Measurements from ENCODE around the gene SDHAF2.

SDHAF2 gene

DNA sequence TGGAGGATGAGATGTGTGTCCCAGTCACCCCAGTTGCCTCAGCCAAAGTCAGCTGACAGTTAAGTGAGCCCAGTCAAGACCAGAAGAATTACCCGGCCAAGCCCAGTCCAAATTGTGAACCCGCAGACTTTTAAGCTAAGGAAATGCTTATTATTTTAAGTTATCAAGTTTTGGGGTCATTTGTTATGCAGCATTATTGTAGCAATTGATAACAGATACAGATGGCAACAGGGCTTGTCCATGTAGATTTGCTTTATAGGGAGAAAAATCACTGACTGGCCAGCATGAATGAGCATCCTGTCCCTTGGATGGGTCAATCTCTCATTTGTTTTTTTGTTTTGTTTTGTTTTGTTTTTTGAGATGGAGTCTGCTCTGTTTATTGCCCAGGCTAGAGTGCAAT, 22.9 kb downstream of the SDHAF2 start:
- Histone ChIP-seq H3K4me1 (ENCODE audit: insufficient read depth, low read length, severe bottlenecking) (no peaks in the 10 kb centered on the region), H4K20me1 (ENCODE audit: insufficient read depth, low read length) (no peaks in the 10 kb centered on the region), H3K9me2 (ENCODE audit: low read depth, low read length) (no peaks in the 10 kb centered on the region), H3K4me3 (ENCODE audit: low read depth, low read length, poor library complexity, severe bottlenecking) (no peak overlapping the region), H3K9ac (ENCODE audit: low read length) (no peak overlapping the region), H3K4me2 (ENCODE audit: low read length) (no peak overlapping the region), H3K27me3 (ENCODE audit: insufficient read depth, low read length) (no peaks in the 10 kb centered on the region), H2AFZ (ENCODE audit: low read length) (no peak overlapping the region), H3F3A (ENCODE audit: insufficient read depth, low read length) (no peaks in the 10 kb centered on the region), H3K9me3 (ENCODE audit: low read length) (no peaks in the 10 kb centered on the region), H3K36me3 (ENCODE audit: insufficient read depth, low read length) (peaks cover 27% of the 10 kb centered on the region), H3K27ac (ENCODE audit: low read depth, low read length, poor library complexity, severe bottlenecking) (no peak overlapping the region), H3K79me2 (ENCODE audit: insufficient read depth, low read length) (no peaks in the 10 kb centered on the region)
- TF ChIP-seq, protein P1, sequence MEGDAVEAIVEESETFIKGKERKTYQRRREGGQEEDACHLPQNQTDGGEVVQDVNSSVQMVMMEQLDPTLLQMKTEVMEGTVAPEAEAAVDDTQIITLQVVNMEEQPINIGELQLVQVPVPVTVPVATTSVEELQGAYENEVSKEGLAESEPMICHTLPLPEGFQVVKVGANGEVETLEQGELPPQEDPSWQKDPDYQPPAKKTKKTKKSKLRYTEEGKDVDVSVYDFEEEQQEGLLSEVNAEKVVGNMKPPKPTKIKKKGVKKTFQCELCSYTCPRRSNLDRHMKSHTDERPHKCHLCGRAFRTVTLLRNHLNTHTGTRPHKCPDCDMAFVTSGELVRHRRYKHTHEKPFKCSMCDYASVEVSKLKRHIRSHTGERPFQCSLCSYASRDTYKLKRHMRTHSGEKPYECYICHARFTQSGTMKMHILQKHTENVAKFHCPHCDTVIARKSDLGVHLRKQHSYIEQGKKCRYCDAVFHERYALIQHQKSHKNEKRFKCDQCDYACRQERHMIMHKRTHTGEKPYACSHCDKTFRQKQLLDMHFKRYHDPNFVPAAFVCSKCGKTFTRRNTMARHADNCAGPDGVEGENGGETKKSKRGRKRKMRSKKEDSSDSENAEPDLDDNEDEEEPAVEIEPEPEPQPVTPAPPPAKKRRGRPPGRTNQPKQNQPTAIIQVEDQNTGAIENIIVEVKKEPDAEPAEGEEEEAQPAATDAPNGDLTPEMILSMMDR (IDR thresholded peaks at IDR 0.05; ENCODE audit: low read length), result no peak
- TF ChIP-seq EZH2 (IDR thresholded peaks at IDR 0.05; ENCODE audit: borderline replicate concordance, low read length), result no peak

DNA sequence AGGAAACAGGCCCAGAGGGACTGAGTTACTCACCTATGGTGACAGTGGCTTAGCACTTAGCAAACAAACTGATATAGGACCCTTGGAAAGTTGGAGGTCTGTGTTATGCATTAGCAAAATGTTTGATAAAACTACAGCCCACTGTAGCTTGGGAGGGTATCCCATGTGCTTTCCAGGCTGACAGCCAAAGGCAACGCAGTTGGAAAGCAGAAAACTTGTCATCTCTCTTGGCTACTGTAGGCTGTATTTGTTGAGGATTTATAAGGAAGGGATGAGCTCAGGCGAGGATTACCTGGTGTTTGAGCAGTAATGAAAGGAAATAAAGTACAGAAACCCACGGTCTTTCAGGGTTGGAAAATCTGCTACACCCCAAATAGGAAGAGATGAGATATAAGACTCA, 23.8 kb downstream of the SDHAF2 start:
- no peaks in the 10 kb centered on the region for H3K9me2 ChIP-seq (ENCODE audit: low read depth, low read length)
- no peaks in the 10 kb centered on the region for H4K20me1 ChIP-seq (ENCODE audit: insufficient read depth, low read length)
- no peak overlapping the region for H2AFZ ChIP-seq (ENCODE audit: low read length)
- no peaks in the 10 kb centered on the region for H3F3A ChIP-seq (ENCODE audit: insufficient read depth, low read length)
- no peak overlapping the region for H3K9ac ChIP-seq (ENCODE audit: low read length)
- H3K4me2 ChIP-seq (ENCODE audit: low read length), result no peak overlapping the region
- no peak for TF ChIP-seq EZH2 (IDR thresholded peaks at IDR 0.05; ENCODE audit: borderline replicate concordance, low read length)
- TF ChIP-seq, protein P1 (IDR thresholded peaks at IDR 0.05; ENCODE audit: low read length), result no peak
- no peaks in the 10 kb centered on the region for H3K79me2 ChIP-seq (ENCODE audit: insufficient read depth, low read length)
- no peaks in the 10 kb centered on the region for H3K27me3 ChIP-seq (ENCODE audit: insufficient read depth, low read length)
- no peaks in the 10 kb centered on the region for H3K9me3 ChIP-seq (ENCODE audit: low read length)
- H3K4me1 ChIP-seq (ENCODE audit: insufficient read depth, low read length, severe bottlenecking), result no peaks in the 10 kb centered on the region
- no peak overlapping the region for H3K4me3 ChIP-seq (ENCODE audit: low read depth, low read length, poor library complexity, severe bottlenecking)
- H3K27ac ChIP-seq (ENCODE audit: low read depth, low read length, poor library complexity, severe bottlenecking), result no peak overlapping the region
- peaks cover 19% of the 10 kb centered on the region; the same call in 1 of the 2 replicates for H3K36me3 ChIP-seq (ENCODE audit: insufficient read depth, low read length)

DNA sequence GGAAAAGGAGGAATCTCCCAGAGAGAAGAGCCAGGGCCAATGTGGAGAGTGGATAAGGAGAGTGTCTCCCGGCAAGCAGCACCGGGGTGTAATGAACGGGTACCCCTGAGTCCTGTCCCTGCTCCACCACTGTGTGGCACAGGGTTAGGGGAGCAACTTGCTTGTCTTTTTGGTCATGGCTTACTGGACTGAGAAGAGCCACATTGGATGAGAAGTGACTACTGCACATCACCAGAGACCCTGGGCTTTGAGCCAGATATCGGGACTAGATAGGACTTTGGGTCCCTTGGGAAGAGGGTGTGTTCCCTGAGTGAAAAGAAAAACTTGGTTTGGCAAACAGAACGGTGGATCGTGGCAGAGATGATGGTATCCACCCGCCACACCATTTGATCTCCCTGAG, 24.6 kb downstream of the SDHAF2 start:
- H3F3A ChIP-seq (ENCODE audit: insufficient read depth, low read length), result no peaks in the 10 kb centered on the region
- no peaks in the 10 kb centered on the region for H3K9me3 ChIP-seq (ENCODE audit: low read length)
- no peaks in the 10 kb centered on the region for H3K9me2 ChIP-seq (ENCODE audit: low read depth, low read length)
- no peak overlapping the region for H2AFZ ChIP-seq (ENCODE audit: low read length)
- H3K36me3 ChIP-seq (ENCODE audit: insufficient read depth, low read length), result peaks cover 14% of the 10 kb centered on the region; the same call in 1 of the 2 replicates
- H4K20me1 ChIP-seq (ENCODE audit: insufficient read depth, low read length), result no peaks in the 10 kb centered on the region
- H3K79me2 ChIP-seq (ENCODE audit: insufficient read depth, low read length), result no peaks in the 10 kb centered on the region
- H3K4me1 ChIP-seq (ENCODE audit: insufficient read depth, low read length, severe bottlenecking), result no peaks in the 10 kb centered on the region
- H3K4me3 ChIP-seq (ENCODE audit: low read depth, low read length, poor library complexity, severe bottlenecking), result no peak overlapping the region
- H3K27ac ChIP-seq (ENCODE audit: low read depth, low read length, poor library complexity, severe bottlenecking), result no peak overlapping the region
- no peak overlapping the region for H3K4me2 ChIP-seq (ENCODE audit: low read length)
- no peak overlapping the region for H3K9ac ChIP-seq (ENCODE audit: low read length)
- H3K27me3 ChIP-seq (ENCODE audit: insufficient read depth, low read length), result no peaks in the 10 kb centered on the region
- TF ChIP-seq EZH2 (IDR thresholded peaks at IDR 0.05; ENCODE audit: borderline replicate concordance, low read length), result no peak
- TF ChIP-seq, protein P1 (IDR thresholded peaks at IDR 0.05; ENCODE audit: low read length), result no peak
